D721Med (cell line): ENCODE measurements around the gene COBL.

Experiments used
- DNase-seq: peaks from one replicate; pipeline ENCODE4 v3.0.0; 2011; ENCODE audit warnings: low spot score; ENCODE audit not compliant: insufficient read length
- FAIRE-seq: peaks from 2 replicates; lab custom pipeline; 2011; peaks lifted over from hg19 to GRCh38; lab: Jason Lieb, UNC
- TF ChIP-seq, protein P1 (sequence below): IDR thresholded peaks from 2 replicates; pipeline ENCODE4 v1.5.1; 2012; ENCODE audit warnings: mild to moderate bottlenecking, control low read depth; ENCODE audit not compliant: insufficient read depth; ENCODE audit errors: missing control alignments

Gene COBL

GRCh38 chr7:51066405-51066882 is 250.2 kb downstream of the COBL start:
- FAIRE-seq (no peak), DNase-seq (no peak)
- TF ChIP-seq, protein P1, sequence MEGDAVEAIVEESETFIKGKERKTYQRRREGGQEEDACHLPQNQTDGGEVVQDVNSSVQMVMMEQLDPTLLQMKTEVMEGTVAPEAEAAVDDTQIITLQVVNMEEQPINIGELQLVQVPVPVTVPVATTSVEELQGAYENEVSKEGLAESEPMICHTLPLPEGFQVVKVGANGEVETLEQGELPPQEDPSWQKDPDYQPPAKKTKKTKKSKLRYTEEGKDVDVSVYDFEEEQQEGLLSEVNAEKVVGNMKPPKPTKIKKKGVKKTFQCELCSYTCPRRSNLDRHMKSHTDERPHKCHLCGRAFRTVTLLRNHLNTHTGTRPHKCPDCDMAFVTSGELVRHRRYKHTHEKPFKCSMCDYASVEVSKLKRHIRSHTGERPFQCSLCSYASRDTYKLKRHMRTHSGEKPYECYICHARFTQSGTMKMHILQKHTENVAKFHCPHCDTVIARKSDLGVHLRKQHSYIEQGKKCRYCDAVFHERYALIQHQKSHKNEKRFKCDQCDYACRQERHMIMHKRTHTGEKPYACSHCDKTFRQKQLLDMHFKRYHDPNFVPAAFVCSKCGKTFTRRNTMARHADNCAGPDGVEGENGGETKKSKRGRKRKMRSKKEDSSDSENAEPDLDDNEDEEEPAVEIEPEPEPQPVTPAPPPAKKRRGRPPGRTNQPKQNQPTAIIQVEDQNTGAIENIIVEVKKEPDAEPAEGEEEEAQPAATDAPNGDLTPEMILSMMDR, result no peak

GRCh38 chr7:51065766-51066165 is 250.8 kb downstream of the COBL start:
- TF ChIP-seq, protein P1, result no peak
- no peak for DNase-seq
- no peak for FAIRE-seq

- TF ChIP-seq, protein P1, result no peak
- FAIRE-seq, result no peak
- DNase-seq, result no peak
Measured at GRCh38 chr7:51064688-51065087, 251.9 kb downstream of the COBL start.

GRCh38 chr7:51062222-51062987 is 254.2 kb downstream of the COBL start:
- DNase-seq (no peak), FAIRE-seq (no peak)
- TF ChIP-seq, protein P1, result no peak

DNA sequence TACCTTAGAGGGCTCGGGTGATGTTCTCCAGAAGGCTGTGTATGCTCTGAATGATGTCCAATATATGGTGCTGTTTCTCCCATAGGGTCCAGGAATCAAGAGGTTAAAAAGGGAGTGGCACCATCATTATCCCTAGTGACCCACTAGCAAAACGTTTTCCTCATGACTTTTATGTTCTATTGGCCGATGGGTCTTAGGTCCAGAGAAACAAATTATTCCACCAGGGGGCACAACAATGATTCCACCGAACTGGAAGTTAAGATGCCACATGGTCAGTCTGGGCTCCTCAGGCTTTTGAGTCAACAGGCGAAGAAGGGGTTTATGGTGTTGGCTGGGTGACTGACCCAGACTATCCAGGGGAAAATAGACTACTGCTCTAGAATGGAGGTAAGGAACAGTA is 256.1 kb downstream of the COBL start:
- DNase-seq, result no peak
- TF ChIP-seq, protein P1, result no peak
- FAIRE-seq, result no peak

DNA sequence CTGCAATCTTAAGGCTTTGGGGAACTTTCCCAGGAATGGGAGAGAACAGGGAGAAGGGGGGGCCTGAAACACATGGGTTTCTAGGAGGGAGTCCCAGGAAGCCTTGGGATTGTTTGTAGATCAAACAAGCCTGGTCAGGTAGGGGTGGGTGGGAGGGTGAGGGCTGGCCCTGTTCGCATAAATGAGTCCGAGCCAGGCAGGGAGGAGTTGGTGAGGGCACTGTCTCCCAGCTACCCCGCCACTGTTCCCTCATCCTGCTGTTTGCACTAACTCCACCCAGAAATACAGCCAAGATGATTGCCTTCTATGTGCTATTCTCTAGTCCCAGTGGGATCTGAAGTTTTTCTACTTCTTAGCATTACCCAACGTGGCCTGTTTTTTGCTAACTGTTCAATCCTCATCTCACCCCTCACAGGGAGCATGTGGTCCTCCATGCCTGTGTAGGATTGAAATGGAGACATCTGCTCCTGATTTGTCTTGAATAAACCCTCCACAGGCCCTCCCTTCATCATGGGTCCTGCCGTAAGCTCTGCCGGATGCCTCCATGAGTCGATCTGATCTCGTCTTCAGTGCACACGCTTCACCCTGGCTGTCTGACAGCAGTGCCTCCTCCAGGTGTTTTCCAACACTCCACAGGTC is 257.0 kb downstream of the COBL start:
- no peak for FAIRE-seq
- DNase-seq, result no peak
- TF ChIP-seq, protein P1, result no peak

- TF ChIP-seq, protein P1, result no peak
- DNase-seq (no peak), FAIRE-seq (no peak)
Measured at GRCh38 chr7:51058764-51059163, 257.8 kb downstream of the COBL start.
